Measurements from ENCODE around the gene SPCS1.

The SPCS1 gene

DNA sequence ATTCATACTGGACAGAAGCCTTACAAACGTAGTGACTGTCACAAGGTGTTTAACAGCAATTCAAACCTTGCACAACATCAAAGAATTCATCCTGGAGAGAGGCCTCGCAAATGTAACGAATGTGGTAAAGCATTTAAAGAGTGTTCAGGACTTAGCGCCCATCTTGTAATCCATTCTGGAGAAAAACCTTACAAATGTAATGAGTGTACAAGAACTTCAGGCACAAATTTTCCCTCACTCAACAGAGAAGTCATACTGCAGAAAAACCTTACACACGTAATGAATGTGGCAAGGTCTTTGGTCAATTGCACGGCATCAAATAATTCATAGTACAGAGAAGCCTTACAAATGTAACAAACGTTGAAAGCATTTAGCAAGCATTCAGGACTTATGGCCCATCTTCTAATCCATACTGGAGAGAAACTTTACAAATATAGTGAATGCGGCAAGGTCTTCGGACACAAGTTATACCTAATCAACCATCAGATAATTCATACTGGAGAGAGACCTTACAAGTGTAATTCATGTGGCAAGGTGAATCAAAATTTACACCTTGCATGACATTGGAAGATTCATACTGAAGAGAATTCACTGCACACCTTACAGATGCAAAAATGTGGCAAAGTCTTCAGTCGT, 27.5 kb downstream of the SPCS1 start:
- no peak for DNase-seq

GRCh38 chr3:52739730-52740129, 33.8 kb downstream of the SPCS1 start:
- DNase-seq = no peak

- DNase-seq = no peak
Measured at GRCh38 chr3:52742418-52743041, 36.6 kb downstream of the SPCS1 start.

GRCh38 chr3:52743152-52743551, 37.2 kb downstream of the SPCS1 start:
- DNase-seq = no peak

GRCh38 chr3:52743721-52744120, 37.8 kb downstream of the SPCS1 start:
- no peak for DNase-seq

- no peak for DNase-seq
Measured at GRCh38 chr3:52752045-52752660, 46.2 kb downstream of the SPCS1 start.

DNA sequence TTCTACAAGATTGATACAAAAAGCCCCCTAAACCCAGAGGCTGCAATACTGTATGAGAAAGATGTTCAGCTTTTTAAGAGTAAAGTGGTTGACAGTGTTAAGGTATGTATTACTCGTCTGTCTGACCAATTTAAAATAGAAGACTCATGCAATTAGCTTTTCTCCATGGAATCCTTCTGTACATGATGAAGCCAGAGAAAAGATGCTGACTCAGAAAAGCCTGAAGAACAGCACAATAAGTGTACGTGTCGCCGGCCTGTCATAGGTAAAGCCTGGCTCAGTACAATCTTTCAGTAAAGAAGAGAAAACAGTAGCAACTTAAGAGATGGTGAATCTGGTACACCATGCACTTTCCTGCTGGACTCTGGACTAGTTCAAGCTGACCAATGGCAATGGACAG, 48.5 kb downstream of the SPCS1 start:
- no peak for DNase-seq

DNA sequence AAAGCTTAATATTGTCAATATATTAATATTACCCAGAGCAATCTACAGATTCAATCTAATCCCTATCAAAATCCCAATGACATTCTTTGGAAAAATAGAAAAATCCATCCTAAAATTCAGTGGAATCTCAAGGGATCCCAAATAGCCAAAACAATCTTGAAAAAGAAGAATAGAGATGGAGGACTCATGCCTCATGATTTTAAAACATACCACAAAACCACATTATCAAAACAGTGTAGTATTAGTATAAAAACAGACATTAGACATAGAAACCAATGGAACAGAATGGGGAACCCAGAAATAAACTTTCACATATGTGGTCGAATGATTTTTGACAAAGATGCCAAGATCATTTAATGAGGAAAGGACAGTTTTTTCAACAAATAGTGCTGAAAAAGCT, 50.2 kb downstream of the SPCS1 start:
- DNase-seq = no peak
